Measurements from ENCODE around the gene TADA2A.

DNA sequence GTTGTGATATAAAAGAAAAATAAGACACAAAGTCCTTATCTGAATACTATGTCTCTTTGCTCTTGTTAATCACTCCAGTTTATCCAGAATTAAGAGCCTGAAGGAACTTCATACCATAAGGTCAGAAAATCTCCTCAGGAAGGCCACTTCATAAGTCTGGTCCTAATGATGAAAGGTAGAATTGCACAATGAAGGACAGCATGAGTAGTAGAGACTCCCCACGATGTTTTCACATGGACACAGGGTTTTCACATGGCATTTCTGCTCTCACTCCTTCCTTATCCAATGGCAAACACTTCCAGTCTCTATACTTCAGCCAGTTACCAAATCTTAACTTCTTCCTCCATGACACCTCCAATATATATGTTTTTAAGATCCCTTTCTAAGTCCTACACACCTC lies 41.1 kb upstream of the TADA2A start:
- TF ChIP-seq GATA2 (IDR thresholded peaks at IDR 0.05; ENCODE audit: low read depth, low read length), result no peak
- TF ChIP-seq GATA3 (IDR thresholded peaks at IDR 0.05; ENCODE audit: low read depth, low read length), result no peak
